Measurements from ENCODE around the gene ENTPD1. TPM values are rescaled to one million over a fixed set of nuclear protein-coding genes. Genes with fewer than 3 reads are reported as not detected.

The ENTPD1 gene
- total and polyA plus RNA-seq, 10 of the 15 experiments (the other 5 are each of a cell fraction or from before 2014, with no cell fraction given): 110 to 413 (median 161) TPM

GRCh38 chr10:95785317-95785716, 29.4 kb downstream of the ENTPD1 start (continued):
- no peak for TF ChIP-seq PRDM15 (CRISPR knock-in tag; IDR thresholded peaks at IDR 0.05)
- peak; percentile 24; the same call in 1 of the 2 replicates for TF ChIP-seq ATF7 (IDR thresholded peaks at IDR 0.05; ENCODE audit: low read depth)
- TF ChIP-seq E4F1 (IDR thresholded peaks at IDR 0.05; ENCODE audit: borderline replicate concordance, partially characterized antibody): no peak
- peak; percentile 19 for TF ChIP-seq SMAD1 (IDR thresholded peaks at IDR 0.05; ENCODE audit: low read depth, partially characterized antibody)
- TF ChIP-seq PAX8 (IDR thresholded peaks at IDR 0.05): no peak
- no peak for TF ChIP-seq FOS (IDR thresholded peaks at IDR 0.05; ENCODE audit: borderline replicate concordance, extremely low read depth, insufficient read length)
- TF ChIP-seq SUPT20H (IDR thresholded peaks at IDR 0.05; ENCODE audit: borderline replicate concordance, control insufficient read depth, low read depth, low read length): no peak
- no peak for TF ChIP-seq BHLHE40 (IDR thresholded peaks at IDR 0.05; ENCODE audit: borderline replicate concordance in 1 of 2, low read depth in 2 of 2, low read length in 1 of 2)
- no peak for TF ChIP-seq ZBTB40 (IDR thresholded peaks at IDR 0.05; ENCODE audit: borderline replicate concordance)
- TF ChIP-seq TBL1XR1 (IDR thresholded peaks at IDR 0.05; ENCODE audit: low read depth, low read length): peak; percentile 59; the same call in 1 of the 2 replicates
- no peak for TF ChIP-seq CHD2 (IDR thresholded peaks at IDR 0.05; ENCODE audit: borderline replicate concordance, low read depth, low read length)
- TF ChIP-seq HDGF (IDR thresholded peaks at IDR 0.05): no peak
- TF ChIP-seq ESRRA (IDR thresholded peaks at IDR 0.05; ENCODE audit: low read length): no peak
- TF ChIP-seq IRF4 (IDR thresholded peaks at IDR 0.05; ENCODE audit: low read depth, low read length): 0 out of 2 replicates have a peak, but pooled peaks have one; percentile 40
- no peak for TF ChIP-seq ELK1 (IDR thresholded peaks at IDR 0.05; ENCODE audit: low read depth, low read length)
- TF ChIP-seq RCOR1 (conservative IDR thresholded peaks at IDR 0.05; ENCODE audit: low read depth, low read length): 0 out of 2 replicates have a peak, but pooled peaks have one; percentile 49
